Fibroblast of mammary gland (primary cell): Measurements from ENCODE around the gene ETV4.
A peak's percentile ranks its signal among the peaks of the same experiment; 100 is the strongest.
"Not testable (repeated sequence)": the region's sequence is repeated elsewhere in the genome, so short reads cannot be mapped to it uniquely, and the experiment has no call there.

Source experiments
- DNase-seq: peaks from one replicate; pipeline ENCODE4 v3.0.0-alpha.2; 2010; ENCODE audit warnings: low read depth
- H3K4me3 ChIP-seq: 2 replicates; pipeline ENCODE4 v1.5.1; 2011; ENCODE audit warnings: low read depth, mild to moderate bottlenecking, low read length, moderate library complexity; ENCODE audit not compliant: control insufficient read depth
- TF ChIP-seq, protein P1 (sequence below): conservative IDR thresholded peaks from 2 replicates; pipeline ENCODE4 v1.5.1; 2011; ENCODE audit warnings: low read depth, low read length, inconsistent platforms; ENCODE audit not compliant: control insufficient read depth, insufficient read depth

ETV4 gene

DNA sequence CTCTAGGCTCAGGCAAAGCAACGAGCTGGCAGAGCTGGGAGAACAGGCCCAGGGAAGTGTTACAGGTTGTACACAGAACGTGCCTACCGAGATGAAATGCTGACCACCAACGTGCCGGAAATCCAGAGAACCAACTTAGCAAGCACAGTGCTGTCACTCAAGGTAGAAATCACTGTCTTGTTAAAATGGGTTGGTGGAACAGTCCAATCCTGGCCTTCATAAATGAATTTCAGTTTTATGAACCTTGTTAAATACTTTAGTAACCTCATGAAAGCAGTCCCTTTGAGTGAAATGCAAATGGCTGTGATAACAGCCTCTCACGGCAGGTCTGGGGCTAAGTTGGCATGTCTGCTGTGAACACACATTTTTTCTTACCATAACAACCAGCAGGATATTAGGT is 29.0 kb downstream of the ETV4 start:
- no peak for DNase-seq
- no peak overlapping the region for H3K4me3 ChIP-seq
- TF ChIP-seq, protein P1, sequence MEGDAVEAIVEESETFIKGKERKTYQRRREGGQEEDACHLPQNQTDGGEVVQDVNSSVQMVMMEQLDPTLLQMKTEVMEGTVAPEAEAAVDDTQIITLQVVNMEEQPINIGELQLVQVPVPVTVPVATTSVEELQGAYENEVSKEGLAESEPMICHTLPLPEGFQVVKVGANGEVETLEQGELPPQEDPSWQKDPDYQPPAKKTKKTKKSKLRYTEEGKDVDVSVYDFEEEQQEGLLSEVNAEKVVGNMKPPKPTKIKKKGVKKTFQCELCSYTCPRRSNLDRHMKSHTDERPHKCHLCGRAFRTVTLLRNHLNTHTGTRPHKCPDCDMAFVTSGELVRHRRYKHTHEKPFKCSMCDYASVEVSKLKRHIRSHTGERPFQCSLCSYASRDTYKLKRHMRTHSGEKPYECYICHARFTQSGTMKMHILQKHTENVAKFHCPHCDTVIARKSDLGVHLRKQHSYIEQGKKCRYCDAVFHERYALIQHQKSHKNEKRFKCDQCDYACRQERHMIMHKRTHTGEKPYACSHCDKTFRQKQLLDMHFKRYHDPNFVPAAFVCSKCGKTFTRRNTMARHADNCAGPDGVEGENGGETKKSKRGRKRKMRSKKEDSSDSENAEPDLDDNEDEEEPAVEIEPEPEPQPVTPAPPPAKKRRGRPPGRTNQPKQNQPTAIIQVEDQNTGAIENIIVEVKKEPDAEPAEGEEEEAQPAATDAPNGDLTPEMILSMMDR: no peak

DNA sequence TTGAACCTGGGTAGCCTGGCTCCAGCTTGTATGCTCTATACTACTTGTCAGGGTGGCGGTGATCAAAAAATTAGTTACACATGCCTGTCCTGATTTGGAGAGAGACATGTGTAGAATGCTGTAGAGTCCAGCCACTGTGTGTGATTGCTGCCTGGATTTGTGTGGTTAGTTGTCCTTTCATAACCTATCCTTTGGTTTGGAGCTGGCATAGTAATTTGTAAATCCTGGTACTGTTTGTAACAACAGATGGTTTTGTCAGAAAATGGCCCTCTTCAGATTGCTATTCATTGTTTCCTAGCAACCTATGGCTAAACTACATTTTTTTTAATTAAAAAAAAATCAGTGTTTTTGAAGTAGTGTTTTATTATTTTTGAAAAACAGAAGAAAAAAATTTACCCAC is 30.5 kb downstream of the ETV4 start:
- TF ChIP-seq, protein P1: no peak
- H3K4me3 ChIP-seq: no peak overlapping the region
- no peak for DNase-seq

DNA sequence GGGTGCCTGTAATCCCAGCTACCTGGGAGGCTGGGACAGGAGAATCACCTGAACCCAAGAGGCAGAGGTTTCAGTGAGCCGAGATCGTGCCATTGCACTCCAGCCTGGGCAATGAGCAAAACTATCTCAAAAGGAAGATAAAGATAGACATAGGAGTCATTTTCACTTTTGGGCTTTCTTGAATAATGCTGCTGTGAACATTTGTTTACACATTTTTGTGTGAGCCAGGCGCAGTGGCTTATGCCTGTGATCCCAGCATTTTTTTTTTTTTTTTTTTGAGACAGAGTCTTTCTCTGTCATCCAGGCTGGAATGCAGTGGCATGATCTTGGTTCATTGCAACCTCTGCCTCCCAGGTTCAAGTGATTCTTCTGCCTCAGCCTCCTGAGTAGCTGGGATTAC is 34.9 kb downstream of the ETV4 start:
- DNase-seq, H3K4me3 ChIP-seq: not testable (repeated sequence)

DNA sequence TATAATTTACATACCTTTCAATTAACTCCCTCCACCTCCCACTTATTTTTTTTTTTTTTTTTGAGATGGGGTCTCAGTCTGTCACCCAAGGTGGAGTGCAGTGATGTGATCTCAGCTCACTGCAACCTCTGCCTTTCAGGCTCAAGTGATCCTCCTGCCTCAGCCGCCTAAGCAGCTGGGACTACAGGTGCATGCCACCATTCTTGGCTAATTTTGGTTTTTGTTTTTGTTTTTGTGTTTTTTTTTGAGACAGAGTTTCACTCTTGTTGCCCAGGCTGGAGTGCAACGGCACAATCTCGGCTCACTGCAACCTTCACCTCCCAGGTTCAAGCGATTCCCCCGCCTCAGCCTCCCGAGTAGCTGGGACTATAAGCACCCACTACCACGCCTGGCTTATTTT is 36.7 kb downstream of the ETV4 start:
- DNase-seq, H3K4me3 ChIP-seq: not testable (repeated sequence)

DNA sequence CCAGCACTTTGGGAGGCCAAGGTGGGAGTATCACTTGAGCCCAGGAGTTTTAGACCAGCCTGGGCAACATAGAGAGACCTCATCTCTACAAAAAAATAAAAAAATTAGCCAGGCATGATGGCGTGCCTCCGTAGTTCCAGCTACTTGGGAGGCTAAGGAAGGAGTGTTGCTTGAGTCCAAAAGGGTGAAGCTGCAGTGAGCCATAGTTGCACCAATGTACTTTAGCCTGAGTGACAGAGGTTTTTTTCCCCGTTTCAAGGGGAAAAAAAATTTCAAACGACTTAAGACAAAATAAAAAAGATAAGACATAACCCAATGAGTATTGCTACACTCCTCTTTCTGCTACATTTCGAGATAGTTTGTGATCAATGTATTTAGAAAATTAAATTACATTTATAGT is 55.5 kb downstream of the ETV4 start:
- H3K4me3 ChIP-seq: no peak overlapping the region
- TF ChIP-seq, protein P1: no peak
- no peak for DNase-seq

DNA sequence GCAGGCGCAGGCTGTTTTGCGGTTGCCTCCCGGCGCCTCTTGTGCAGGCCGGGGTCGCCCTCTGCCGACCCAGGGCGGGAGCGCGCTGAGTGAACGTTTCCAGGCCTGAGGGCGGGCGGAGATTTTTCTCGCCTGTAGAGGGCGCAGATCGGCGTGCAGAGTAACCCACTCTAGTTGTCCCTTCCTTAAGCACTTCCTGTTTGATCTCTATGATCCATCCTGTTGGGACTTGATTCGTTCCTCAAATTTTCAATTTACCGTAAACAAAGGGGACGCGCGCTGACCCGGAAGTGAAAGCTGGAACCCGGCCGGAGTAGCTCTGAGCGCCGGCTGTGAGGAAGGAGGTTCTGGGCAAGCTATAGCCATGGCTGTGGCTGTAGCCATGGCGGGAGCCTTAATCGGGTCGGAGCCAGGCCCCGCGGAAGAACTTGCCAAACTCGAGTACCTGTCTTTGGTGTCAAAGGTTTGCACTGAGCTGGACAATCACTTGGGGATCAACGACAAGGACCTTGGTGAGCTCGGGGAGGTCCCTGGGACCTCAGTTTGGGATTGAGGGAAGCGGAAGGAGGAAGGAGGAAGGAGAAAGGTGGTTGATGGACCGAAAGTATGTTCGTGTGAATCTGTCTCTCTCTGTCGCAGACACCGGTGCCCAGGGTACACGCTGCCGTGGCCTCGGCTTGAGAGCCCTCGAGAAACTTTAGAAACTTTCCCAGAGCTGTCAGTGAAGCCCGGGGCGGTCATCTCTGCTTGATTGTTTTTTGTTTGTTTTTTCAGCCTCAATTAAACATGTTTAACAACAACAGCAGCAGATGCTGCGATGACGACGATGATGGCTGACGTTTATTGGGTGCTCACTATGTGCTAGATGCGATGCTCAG is 62.2 kb downstream of the ETV4 start, which contains the start of gene DHX8:
Gene DHX8, plus strand, starts transcription at position 302 of the 878 bp plus-strand sequence. Its CDS starts 63 bp downstream, at position 365.
- peak; percentile 99 for DNase-seq
- H3K4me3 ChIP-seq: peak within 1 kb of the TSS; percentile 81
- TF ChIP-seq, protein P1: peak; percentile 100

DNA sequence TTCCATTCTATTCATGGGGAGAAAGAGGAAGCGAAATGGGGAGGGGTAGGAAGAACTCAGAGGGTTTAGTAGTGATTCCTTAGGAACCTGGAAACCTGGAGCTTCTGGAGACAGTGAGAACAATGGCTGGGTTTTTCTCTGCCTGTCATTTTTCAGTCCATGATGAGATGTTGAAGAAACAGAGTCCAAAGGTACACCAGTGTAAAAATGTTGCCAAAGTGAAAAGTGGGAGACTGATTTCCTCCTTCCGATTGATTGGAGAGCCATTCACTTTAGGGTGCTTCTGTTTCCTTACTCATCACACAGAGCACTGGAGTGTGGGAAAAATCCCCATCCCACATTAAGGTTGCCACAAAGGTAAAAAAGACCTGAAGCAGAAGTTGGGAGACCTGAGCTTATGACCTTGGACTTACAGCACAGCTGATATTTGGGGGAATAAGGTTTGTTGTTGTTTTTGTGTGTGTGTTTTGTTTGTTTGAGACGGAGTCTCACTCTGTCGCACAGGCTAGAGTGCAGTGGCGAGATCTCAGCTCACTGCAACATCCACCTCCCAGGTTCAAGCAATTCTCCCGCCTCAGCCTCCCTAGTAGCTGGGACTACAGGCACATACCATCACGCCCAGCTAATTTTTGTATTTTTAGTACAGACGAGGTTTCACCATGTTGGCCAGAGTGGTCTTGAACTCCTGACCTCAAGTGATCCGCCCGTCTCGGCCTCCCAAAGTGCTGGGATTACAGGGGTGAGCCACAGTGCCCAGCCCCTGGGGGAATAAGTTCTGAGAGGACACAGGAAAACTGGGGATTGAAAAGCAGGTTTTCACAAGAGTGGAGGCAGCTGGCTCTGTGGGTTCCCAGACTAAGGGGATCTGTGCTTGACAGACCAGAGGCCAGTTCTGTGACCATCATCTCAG is 63.8 kb downstream of the ETV4 start:
- TF ChIP-seq, protein P1: no peak
- DNase-seq: no peak
- H3K4me3 ChIP-seq: no peak overlapping the region
